ENCODE results near the gene TRABD2A.
"Not testable (repeated sequence)": the region's sequence is repeated elsewhere in the genome, so short reads cannot be mapped to it uniquely, and the experiment has no call there.

The TRABD2A gene

DNA sequence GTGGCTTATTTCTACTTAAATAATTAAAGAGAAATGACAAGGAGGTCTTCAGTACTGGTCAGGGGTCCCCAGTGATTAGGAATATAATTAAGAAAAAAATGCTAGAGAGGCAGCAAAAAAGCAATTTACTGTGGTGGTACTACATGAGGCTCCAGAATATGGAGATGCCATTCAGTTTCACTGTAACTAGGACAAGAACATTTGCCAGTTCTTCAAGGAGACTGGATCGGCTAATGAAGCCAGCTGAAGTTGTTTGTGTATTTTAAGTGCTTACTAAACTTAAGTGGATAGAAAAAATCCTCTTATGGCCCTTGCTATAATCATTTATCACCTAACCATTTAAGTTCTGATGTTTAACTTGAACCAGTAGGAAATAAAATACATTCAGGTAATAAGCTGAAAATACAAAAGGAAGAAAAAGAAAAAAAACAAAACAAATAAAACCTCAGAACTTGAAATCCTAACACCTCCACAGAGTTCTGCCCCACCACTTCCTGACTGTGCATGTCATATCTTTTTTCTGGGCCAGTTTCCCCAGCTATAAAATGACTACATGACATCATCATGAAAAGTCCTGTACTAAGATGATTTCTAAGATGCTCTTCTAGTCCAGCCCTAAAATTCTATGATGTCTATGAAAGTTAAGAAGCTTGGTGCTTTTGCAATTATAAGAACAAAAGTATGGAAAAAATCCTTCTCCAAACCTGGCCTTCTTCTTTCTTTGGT lies 98.0 kb downstream of the TRABD2A start:
- no peak for DNase-seq (ENCODE audit: low read depth, low spot score)

DNA sequence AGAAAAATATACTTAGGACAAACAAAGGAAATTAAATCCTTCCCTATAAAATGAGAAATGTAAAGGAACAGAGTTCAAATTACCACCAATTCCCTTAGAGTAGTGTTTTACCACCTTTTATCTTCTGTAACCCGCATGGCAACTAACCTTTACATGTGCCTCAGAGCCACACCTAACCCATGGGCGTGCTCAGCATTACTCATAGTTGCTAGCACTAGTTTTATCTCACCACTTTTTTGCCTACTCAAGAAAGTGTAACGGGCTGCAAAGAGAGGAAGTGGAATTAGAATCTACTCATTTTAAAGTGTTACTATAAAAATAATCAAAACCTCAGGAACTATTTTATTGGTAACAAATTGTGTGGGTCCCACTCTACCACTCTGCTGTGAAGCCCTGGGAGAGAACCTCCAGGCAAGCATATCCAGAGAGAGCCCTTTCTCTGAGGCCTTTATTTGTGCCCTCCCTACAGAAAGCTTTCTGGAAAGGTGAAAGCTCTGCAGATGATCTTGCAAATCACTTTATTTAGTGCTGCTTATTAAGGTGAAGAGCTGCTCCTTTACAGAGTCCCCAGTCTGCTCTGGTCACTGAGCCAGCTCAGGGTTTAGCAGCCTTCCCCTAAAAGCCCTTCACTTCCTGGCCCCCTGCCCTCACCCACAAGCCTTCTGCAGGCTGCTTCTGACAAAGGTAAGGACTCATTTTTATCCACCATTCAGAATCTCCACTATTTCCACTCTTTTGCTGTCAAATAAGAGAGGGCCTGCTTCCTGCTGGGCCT lies 98.8 kb downstream of the TRABD2A start:
- DNase-seq (ENCODE audit: low read depth, low spot score): no peak

DNA sequence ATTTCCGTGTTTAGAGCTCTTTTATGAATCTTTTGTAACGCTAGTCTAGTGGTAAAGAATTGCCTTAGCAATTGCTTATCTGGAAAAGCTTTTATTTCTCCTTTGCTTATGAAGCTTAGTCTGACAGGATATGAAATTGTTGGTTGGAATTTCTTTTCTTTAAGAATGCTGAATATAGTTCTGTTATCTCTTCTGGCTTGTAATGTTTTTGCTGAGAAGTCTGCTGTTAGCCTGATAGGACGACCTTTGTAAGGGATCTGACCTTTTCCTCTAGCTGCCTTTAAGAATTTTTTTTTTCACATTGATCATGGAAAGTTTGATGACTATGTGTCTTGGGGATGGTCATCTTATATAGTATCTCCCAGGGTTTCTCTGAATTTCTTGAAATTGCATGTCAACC lies 101.1 kb downstream of the TRABD2A start:
- DNase-seq (ENCODE audit: low read depth, low spot score): no peak

DNA sequence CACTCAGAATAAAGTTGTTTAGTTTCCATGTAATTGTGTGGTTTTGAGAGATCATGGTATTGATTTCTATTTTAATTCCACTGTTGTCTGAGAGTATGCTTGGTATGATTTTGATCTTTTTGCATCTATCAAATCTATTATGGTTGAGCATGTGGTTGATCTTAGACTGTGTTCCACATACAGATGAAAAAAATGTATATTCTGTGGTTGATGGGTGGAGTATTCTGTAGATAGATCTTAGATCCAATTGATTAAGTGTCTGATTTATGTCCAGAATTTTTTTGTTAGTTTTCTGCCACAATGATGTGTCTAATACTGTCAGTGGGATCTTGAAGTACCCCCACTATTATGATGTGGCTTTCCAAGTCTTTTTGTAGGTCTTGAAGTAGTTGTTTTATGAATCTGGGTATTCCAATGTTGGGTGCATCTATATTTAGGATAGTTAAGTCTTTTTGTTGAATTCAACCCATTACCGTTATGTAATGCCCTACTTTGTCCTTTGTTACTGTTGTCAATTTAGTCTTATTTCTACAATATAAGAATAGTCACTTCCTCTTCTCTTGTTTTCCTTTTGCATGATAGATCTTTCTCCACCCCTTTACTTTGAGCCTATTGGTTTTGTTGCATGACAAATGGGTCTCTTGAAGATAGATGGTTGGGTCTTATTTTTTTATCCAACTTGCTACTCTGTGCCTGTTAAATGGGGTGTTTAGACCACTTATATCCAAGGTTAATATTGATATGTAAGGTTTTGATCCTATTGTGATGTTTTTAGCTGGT lies 101.8 kb downstream of the TRABD2A start:
- no peak for DNase-seq (ENCODE audit: low read depth, low spot score)

DNA sequence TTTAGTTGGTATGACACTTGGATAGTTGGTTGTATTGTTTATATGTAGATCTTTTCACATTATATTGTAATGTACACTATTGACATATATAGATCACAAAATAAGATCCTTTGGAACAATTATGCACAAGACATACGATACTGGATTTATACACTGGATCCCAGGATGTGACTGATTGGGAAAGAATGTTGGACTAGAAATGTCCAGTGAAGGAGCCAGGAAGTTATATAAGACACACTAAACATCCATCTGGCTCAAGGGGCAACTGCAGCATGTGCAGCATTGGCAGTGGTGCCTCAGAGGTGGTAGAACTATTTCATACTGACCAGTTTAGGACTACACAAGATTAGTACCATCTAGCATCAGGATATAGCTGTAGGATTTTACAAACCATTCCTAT lies 104.9 kb downstream of the TRABD2A start:
- DNase-seq (ENCODE audit: low read depth, low spot score): no peak

DNA sequence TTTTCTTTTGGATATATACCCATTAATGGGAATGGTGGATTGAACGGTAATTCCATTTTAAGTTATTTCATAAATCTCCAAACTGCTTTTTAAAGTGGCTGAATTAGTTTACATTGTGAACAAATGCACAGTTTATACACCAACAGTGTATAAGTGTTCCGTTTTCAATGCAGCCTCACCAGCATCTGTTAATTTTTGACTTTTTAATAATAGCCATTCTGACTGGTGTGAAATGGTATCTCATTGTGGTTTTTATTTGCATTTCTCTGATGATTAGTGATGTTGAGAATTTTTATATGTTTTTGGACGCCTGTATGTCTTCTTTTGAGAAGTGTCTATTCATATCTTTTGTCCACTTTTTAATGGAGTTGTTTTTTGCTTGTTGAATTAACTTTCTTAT lies 107.3 kb downstream of the TRABD2A start:
- DNase-seq (ENCODE audit: low read depth, low spot score): not testable (repeated sequence)

All from brain pericyte (primary cell).